Endometrium (tissue), 2 donors: ENCODE measurements around the gene GRID1.

Source experiments
- FAIRE-seq: peaks from 2 replicates; lab custom pipeline; 2012; peaks lifted over from hg19 to GRCh38; lab: Jason Lieb, UNC
- donor health status: control.
- donor health status: control.

Gene GRID1

GRCh38 chr10:86265236-86265894 lies 101.2 kb downstream of the GRID1 start:
- FAIRE-seq, result no peak

GRCh38 chr10:86264481-86265231 lies 101.9 kb downstream of the GRID1 start:
- no peak for FAIRE-seq

GRCh38 chr10:86263907-86264306 lies 102.7 kb downstream of the GRID1 start:
- no peak for FAIRE-seq

- no peak for FAIRE-seq
Observed at GRCh38 chr10:86263209-86263608, 103.4 kb downstream of the GRID1 start.

GRCh38 chr10:86262688-86263181 lies 103.9 kb downstream of the GRID1 start:
- FAIRE-seq, result no peak

- FAIRE-seq, result no peak
Observed at GRCh38 chr10:86261941-86262687, 104.5 kb downstream of the GRID1 start.

GRCh38 chr10:86261470-86261869 lies 105.1 kb downstream of the GRID1 start:
- no peak for FAIRE-seq

GRCh38 chr10:86260564-86260963 lies 106.0 kb downstream of the GRID1 start:
- no peak for FAIRE-seq

GRCh38 chr10:86259901-86260562 lies 106.6 kb downstream of the GRID1 start:
- no peak for FAIRE-seq

- no peak for FAIRE-seq
Observed at GRCh38 chr10:86258941-86259340, 107.7 kb downstream of the GRID1 start.

GRCh38 chr10:86258499-86258898 lies 108.1 kb downstream of the GRID1 start:
- no peak for FAIRE-seq

GRCh38 chr10:86257683-86258082 lies 108.9 kb downstream of the GRID1 start:
- no peak for FAIRE-seq

GRCh38 chr10:86256690-86257315 lies 109.8 kb downstream of the GRID1 start:
- no peak for FAIRE-seq

GRCh38 chr10:86255405-86256251 lies 111.0 kb downstream of the GRID1 start:
- no peak for FAIRE-seq

- no peak for FAIRE-seq
Observed at GRCh38 chr10:86254526-86255174, 111.9 kb downstream of the GRID1 start.

- no peak for FAIRE-seq
Observed at GRCh38 chr10:86254081-86254480, 112.5 kb downstream of the GRID1 start.

- no peak for FAIRE-seq
Observed at GRCh38 chr10:86253091-86254072, 113.2 kb downstream of the GRID1 start.

- FAIRE-seq, result no peak
Observed at GRCh38 chr10:86252556-86252955, 114.0 kb downstream of the GRID1 start.

- no peak for FAIRE-seq
Observed at GRCh38 chr10:86252079-86252478, 114.5 kb downstream of the GRID1 start.
